ELF-1 (cell line): ENCODE data around the gene PAX3.
"Not testable (repeated sequence)": the region's sequence is repeated elsewhere in the genome, so short reads cannot be mapped to it uniquely, and the experiment has no call there.

Source experiments
- DNase-seq: peaks from one replicate; pipeline ENCODE4 v3.0.0-alpha.2; 2016; ENCODE audit warnings: low read depth, low spot score

The PAX3 gene

GRCh38 chr2:222217712-222218111 lies 81.1 kb downstream of the PAX3 start:
- no peak for DNase-seq

GRCh38 chr2:222214885-222215284 lies 83.9 kb downstream of the PAX3 start:
- no peak for DNase-seq

- DNase-seq = no peak
These were observed 85.7 kb downstream of the PAX3 start for GRCh38 chr2:222213049-222213448.

- DNase-seq = no peak
These were observed 86.2 kb downstream of the PAX3 start for GRCh38 chr2:222212571-222212970.

- DNase-seq = no peak
These were observed 90.6 kb downstream of the PAX3 start for GRCh38 chr2:222208010-222208690.

GRCh38 chr2:222205136-222205535 lies 93.7 kb downstream of the PAX3 start:
- DNase-seq = no peak

- no peak for DNase-seq
These were observed 95.8 kb downstream of the PAX3 start for GRCh38 chr2:222203041-222203440.

- DNase-seq = peak; percentile 50
These were observed 102.6 kb downstream of the PAX3 start for GRCh38 chr2:222196159-222196558.

GRCh38 chr2:222194669-222195068 lies 104.1 kb downstream of the PAX3 start:
- no peak for DNase-seq

GRCh38 chr2:222193328-222193983 lies 105.3 kb downstream of the PAX3 start:
- peak; percentile 78 for DNase-seq

- DNase-seq = no peak
These were observed 118.2 kb downstream of the PAX3 start for GRCh38 chr2:222180619-222181018.

GRCh38 chr2:222179592-222179991 lies 119.2 kb downstream of the PAX3 start:
- DNase-seq = no peak

- DNase-seq = no peak
These were observed 120.3 kb downstream of the PAX3 start for GRCh38 chr2:222178450-222178849.

- peak; percentile 37 for DNase-seq
These were observed 121.9 kb downstream of the PAX3 start for GRCh38 chr2:222176890-222177289.

GRCh38 chr2:222174450-222174849 lies 124.3 kb downstream of the PAX3 start:
- peak; percentile 63 for DNase-seq

- DNase-seq = no peak
These were observed 129.5 kb downstream of the PAX3 start for GRCh38 chr2:222169346-222169745.

- no peak for DNase-seq
These were observed 131.0 kb downstream of the PAX3 start for GRCh38 chr2:222167762-222168161.

- peak; percentile 10 for DNase-seq
These were observed 137.9 kb downstream of the PAX3 start for GRCh38 chr2:222160944-222161343.

- DNase-seq = no peak
These were observed 138.7 kb downstream of the PAX3 start for GRCh38 chr2:222160125-222160524.

- DNase-seq = no peak
These were observed 139.6 kb downstream of the PAX3 start for GRCh38 chr2:222159221-222159620.

- DNase-seq = not testable (repeated sequence)
These were observed 143.7 kb downstream of the PAX3 start for GRCh38 chr2:222155003-222155664.
